ENCODE data around the gene TCERG1.

The TCERG1 gene

GRCh38 chr5:146520731-146521130 is 73.6 kb downstream of the TCERG1 start:
- TF ChIP-seq ZFX (IDR thresholded peaks at IDR 0.05) (no peak), CTCF (conservative IDR thresholded peaks at IDR 0.05) (no peak)
- no peak overlapping the region for H3K27ac ChIP-seq

GRCh38 chr5:146521403-146522106 is 74.4 kb downstream of the TCERG1 start:
- TF ChIP-seq CTCF (conservative IDR thresholded peaks at IDR 0.05) = no peak
- no peak overlapping the region for H3K27ac ChIP-seq

GRCh38 chr5:146523698-146524097 is 76.6 kb downstream of the TCERG1 start:
- no peak overlapping the region for H3K27ac ChIP-seq
- no peak for TF ChIP-seq CTCF (conservative IDR thresholded peaks at IDR 0.05)
- no peak for TF ChIP-seq ZFX (IDR thresholded peaks at IDR 0.05)

- TF ChIP-seq ZFX (IDR thresholded peaks at IDR 0.05) (no peak), CTCF (conservative IDR thresholded peaks at IDR 0.05) (no peak)
- H3K27ac ChIP-seq = no peak overlapping the region
These were observed 80.7 kb downstream of the TCERG1 start for GRCh38 chr5:146527785-146528184.

GRCh38 chr5:146528236-146528635 is 81.1 kb downstream of the TCERG1 start:
- H3K27ac ChIP-seq = no peak overlapping the region
- TF ChIP-seq CTCF (conservative IDR thresholded peaks at IDR 0.05) (peak; percentile 18; the same call in 1 of the 2 replicates), ZFX (IDR thresholded peaks at IDR 0.05) (no peak)

GRCh38 chr5:146529984-146530383 is 82.9 kb downstream of the TCERG1 start:
- TF ChIP-seq ZFX (IDR thresholded peaks at IDR 0.05) (no peak), CTCF (conservative IDR thresholded peaks at IDR 0.05) (no peak)
- no peak overlapping the region for H3K27ac ChIP-seq

GRCh38 chr5:146533260-146533857 is 86.2 kb downstream of the TCERG1 start:
- no peak overlapping the region for H3K27ac ChIP-seq
- no peak for TF ChIP-seq ZFX (IDR thresholded peaks at IDR 0.05)
- TF ChIP-seq CTCF (conservative IDR thresholded peaks at IDR 0.05) = peak; percentile 95
